DLD1 (cell line): ENCODE measurements around the gene RBM8A.

Source experiments
- in situ Hi-C: cut with HindIII; loops from 2 replicates; pipeline ENCODE4 v1.10.0; 2017; ENCODE audit warnings: low sequenced_read_pairs

Gene RBM8A

GRCh38 chr1:145918144-145918991 lies 8.9 kb downstream of the RBM8A start, which contains the start of gene PEX11B:
Gene PEX11B, minus strand, starts transcription at chr1:145918717. Its CDS starts 29 bp downstream, at chr1:145918688.
- in situ Hi-C loops, result no loop called here

GRCh38 chr1:145917595-145917994 lies 9.7 kb downstream of the RBM8A start:
- in situ Hi-C loops, result no loop called here

GRCh38 chr1:145916745-145917144 lies 10.5 kb downstream of the RBM8A start:
- in situ Hi-C loops, result no loop called here

- in situ Hi-C loops, result no loop called here
These were observed 15.1 kb downstream of the RBM8A start for GRCh38 chr1:145912128-145912641.

GRCh38 chr1:145908653-145909052 lies 18.6 kb downstream of the RBM8A start:
- in situ Hi-C loops, result no loop called here

GRCh38 chr1:145906954-145907753 lies 20.1 kb downstream of the RBM8A start:
- in situ Hi-C loops, result no loop called here

- in situ Hi-C loops, result no loop called here
These were observed 25.8 kb downstream of the RBM8A start for GRCh38 chr1:145901312-145902021.

- in situ Hi-C loops, result no loop called here
These were observed 28.5 kb downstream of the RBM8A start for GRCh38 chr1:145898756-145899155.

- in situ Hi-C loops, result no loop called here
These were observed 29.3 kb downstream of the RBM8A start for GRCh38 chr1:145897969-145898368.

GRCh38 chr1:145895471-145895870 lies 31.8 kb downstream of the RBM8A start:
- in situ Hi-C loops, result no loop called here

- in situ Hi-C loops, result no loop called here
These were observed 33.8 kb downstream of the RBM8A start for GRCh38 chr1:145893306-145894055.

- in situ Hi-C loops, result no loop called here
These were observed 34.7 kb downstream of the RBM8A start for GRCh38 chr1:145892486-145893087.

- in situ Hi-C loops, result no loop called here
These were observed 35.4 kb downstream of the RBM8A start for GRCh38 chr1:145891587-145892485.

- in situ Hi-C loops, result no loop called here
These were observed 36.1 kb downstream of the RBM8A start for GRCh38 chr1:145891143-145891542.

GRCh38 chr1:145889722-145890121 lies 37.6 kb downstream of the RBM8A start:
- in situ Hi-C loops, result no loop called here

- in situ Hi-C loops, result no loop called here
These were observed 39.7 kb downstream of the RBM8A start for GRCh38 chr1:145887631-145888030.

GRCh38 chr1:145886816-145887215 lies 40.5 kb downstream of the RBM8A start:
- in situ Hi-C loops, result no loop called here

- in situ Hi-C loops, result no loop called here
These were observed 40.9 kb downstream of the RBM8A start for GRCh38 chr1:145886390-145886789.

- in situ Hi-C loops, result no loop called here
These were observed 41.5 kb downstream of the RBM8A start, which contains the start of gene ANKRD35 for GRCh38 chr1:145885738-145886287. Gene ANKRD35, minus strand, starts transcription at chr1:145885866. Its CDS starts 108 bp downstream, at chr1:145885758.
